ENCODE results near the gene PATL1.

Gene PATL1

DNA sequence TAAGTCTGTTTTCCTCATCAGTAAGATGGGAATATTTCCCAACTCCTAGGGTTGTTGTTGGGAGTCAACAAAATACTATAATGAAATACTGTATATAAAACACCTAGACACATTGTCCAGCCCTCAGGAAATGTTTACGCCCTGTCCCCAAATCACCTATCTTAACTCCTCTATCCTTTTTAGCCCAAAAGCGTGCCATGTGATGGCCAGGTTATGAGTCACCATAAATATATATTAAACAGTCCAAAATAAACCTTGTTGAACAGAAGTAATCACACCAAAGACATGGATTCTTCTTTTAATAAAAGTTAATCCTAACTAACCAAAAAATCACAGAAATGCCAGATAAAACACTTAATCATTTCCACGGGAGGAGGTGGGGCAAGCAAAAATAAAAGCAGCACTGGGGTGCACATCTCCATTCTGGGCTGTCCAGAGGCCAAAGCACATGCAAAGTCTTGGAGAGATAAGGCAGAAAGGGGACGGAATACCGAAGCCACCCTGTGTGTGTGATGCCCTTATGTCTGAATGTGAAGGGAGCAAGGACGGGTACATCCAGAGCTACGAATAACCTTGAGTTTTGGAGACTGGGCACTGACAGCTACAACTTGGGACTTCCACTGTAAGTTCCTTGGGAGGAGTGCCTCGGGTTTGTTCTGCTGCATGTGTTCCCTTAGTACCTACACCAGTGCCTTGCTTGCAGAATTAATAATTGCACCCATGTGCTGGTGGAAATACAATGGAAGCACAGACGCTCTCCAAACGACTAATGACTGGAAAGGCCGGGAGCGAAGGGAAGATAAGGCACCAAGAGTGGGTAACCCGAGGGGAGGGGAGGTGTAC lies 54.3 kb downstream of the PATL1 start:
- DNase-seq (ENCODE audit: low read depth) = no peak

DNA sequence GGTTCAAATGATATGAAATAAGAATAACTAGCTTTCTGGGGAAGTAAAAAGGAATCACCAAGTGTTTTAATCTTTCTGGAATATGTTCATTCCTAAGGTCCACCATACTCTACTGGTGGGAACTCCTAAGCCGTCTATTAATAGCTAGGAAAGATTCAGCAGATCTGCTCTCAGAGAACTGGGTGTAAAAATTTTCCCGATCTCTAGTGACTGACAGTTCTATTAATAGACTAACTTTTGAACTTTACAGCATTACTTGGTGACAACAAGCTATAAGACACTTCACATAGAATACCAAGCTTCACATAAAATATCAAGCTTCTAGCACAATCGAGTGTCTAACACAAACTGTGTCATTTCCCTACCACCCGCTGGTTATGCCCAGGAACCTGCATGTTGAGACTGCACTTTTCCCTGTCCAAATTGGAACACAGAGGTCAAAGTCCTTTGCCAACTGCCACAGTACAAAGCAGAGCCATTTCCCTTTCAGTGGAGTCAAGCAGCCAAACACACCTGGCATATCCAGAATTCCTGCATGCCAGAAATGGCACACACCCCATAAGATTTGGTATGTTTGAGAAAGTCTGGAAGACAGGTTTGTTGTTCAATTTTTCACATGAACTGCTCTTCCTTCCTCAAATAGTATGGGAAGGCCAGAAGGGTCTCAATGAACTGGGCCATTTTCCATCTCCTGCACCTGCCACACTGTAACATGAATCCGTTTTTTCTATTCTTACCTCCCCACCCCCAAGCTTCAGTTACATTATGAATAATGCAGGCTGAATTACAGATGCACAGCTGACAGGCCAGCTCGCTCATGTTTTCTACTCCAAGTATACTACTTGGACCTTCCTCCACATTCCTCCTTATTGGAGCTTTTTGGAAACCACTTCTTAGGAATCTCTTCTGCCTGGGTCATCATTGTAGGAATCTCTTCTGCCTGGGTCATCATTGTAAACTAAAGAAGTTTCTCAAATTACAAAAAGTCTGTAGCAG lies 57.0 kb downstream of the PATL1 start:
- DNase-seq (ENCODE audit: low read depth) = no peak

DNA sequence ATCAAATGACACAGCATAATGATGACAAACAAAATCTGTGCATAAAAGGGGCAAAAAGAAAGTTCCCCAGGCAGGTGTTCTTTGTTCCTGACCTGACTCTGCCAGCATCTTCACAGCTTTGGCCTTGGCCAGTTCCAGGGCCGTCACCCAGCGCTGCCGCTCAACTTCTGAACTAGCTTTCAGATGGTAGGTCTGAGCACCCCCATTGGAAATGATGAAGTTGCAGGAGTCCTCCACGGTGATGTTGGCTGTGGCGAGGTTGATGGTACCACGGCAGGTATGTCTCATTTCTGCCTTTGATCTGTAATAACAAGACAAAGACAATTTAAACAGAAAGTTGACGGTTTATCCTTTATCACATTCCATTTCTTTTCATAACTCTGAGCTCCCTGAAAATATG lies 58.5 kb downstream of the PATL1 start:
- DNase-seq (ENCODE audit: low read depth) = no peak

DNA sequence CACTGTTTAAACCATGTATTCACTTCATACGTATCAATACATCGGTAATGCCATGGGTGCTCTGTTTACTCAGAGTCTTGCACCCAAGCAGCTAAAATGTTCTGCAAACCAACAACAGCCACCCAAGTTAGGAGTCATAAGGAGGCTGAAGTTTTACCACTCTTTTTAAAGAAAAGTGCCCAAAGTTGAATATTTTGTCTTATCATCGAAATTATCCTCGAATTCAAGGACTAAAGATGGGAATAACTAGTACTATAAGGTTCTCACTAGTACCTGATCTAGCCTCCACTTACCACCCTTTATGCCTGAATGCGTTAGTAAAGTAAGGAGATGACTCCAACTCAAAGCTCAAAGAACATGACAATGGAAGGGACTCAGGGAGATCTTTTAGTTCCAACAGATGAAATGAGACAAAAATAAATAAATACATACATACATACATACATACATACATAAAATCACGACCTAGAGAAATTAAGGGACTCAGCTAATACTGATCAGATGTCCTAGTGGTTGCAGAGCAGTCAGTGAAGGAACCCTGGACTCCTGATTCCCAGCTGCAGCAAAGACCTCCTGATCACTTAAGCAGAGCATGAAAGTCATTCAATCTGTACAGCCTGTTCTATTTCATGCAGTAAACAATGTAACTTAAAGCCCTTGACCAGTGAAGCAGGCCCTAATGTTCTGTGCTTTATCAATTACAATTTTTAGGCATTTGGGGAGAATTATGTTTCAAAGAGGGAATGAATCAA lies 61.0 kb downstream of the PATL1 start:
- no peak for DNase-seq (ENCODE audit: low read depth)

DNA sequence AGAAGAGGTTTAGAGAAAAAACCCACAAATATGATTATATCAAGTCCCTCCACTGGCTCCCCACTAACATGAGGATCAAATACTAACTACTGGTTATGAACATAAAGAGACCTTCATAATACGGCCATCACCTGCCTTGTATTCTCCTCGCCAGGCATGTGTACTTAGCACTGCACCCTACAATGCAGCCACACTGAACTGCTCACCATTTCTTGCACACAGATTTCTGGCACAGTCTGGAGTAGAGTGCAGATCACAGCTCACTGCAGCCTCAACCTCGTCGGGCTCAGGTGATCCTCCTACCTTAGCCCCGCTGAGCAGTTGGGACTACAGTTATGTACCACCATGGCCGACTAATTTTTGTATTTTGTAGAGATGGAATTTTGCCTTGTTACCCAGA lies 66.4 kb downstream of the PATL1 start:
- DNase-seq (ENCODE audit: low read depth) = no peak

DNA sequence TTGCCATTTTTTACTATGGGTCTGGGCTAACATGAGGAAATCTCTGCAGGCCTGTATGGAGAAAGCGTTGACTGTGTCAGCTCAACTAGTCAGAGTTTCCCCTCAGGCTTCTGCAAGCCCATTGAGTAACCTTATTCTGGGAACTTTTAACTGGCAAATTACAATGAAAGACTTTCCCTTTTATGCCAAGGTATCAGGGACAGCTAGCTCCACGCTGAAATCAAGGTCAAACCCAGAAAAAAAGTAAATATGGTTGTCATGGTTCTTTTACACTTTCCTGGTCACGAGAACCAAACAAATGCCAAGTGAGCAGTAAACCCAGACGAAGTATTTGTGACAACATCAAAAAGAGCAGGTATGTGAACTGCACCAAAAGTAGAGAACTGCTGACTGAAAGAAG lies 67.0 kb downstream of the PATL1 start:
- no peak for DNase-seq (ENCODE audit: low read depth)

DNA sequence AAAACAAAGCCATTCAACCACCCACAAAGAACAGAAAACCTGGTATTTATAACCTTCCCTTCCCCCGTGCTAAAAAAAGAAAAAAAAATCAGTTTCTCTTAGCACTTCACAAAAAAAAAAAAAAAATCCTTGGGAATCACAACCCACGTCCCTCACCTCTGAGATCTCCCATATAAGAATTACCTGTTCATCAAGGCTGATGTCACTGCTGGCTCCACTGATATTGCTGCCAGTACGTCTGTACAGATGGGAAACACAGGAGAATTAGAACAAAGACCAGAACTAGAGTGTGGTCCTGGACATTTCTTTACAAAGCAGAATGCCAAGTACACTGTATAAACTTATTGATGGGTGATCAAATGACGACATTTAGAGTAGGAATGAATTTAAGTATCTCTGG lies 68.2 kb downstream of the PATL1 start:
- no peak for DNase-seq (ENCODE audit: low read depth)

DNA sequence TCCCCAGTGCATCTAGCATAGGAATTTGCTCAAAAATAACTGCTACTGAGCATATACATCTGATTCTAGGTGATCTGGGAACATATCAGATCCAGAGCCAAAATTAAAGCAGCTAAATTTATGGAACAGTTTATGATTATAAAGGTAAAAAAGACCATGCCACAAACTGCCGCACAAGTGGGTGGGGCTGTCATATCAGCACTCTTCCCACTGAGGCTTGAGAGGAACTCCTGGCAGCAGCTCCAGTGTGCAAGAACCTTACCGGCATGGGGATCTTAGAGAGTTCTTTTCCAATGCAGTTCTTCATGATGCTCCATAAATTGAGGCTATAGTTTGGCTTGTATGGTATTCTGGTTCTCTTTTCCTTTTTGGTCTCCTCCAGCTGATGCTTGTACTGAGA lies 68.6 kb downstream of the PATL1 start:
- DNase-seq (ENCODE audit: low read depth) = no peak

DNA sequence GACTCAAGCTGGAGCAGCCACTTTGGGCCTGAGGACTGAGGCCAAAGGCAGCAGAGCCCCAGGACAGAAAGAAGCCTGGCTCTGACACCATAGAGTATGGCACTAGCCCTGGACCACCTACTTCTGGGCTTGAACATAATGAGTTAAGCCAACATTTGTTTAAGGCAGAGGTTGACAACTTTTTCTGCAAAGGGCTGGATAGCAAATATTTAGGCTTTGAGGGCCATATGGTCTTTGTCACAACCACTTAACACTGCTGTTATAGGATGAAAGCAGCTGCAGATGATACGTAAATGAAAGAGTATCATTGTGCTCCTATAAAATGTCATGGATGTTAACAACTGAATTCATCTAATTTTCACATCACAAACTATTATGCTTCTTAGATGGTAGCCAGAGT lies 69.9 kb downstream of the PATL1 start:
- no peak for DNase-seq (ENCODE audit: low read depth)

Data from T-helper 22 cell (primary cell).